Esophagus muscularis mucosa (tissue), 4 donors: Measurements from ENCODE around the gene ERBIN. TPM values are rescaled to one million over a fixed set of nuclear protein-coding genes. Genes with fewer than 3 reads are reported as not detected.

Source experiments
- DNase-seq: peaks from one replicate; pipeline ENCODE4 v3.0.0-alpha.2; 2017; ENCODE audit errors: extremely low spot score
- H3K27ac ChIP-seq, 4 donors: fragments of 200-600 bp; sonication (generic); replicated peaks in 1 of 4; 1 replicate in 3 of 4; 2 replicates in 1 of 4; pipeline ENCODE4 v1.5.1; 2016 to 2019; ENCODE audit warnings: mild to moderate bottlenecking in 1 of 4
- H3K27me3 ChIP-seq, 4 donors: fragments of 200-600 bp; sonication (generic); one replicate each; pipeline versions ENCODE4 v1.5.1 to v1.6.0; 2016 to 2019
- H3K36me3 ChIP-seq, 4 donors: fragments of 200-600 bp; sonication (generic); one replicate each; pipeline ENCODE4 v1.5.1; 2016 to 2019
- H3K4me1 ChIP-seq, 4 donors: fragments of 200-600 bp; sonication (generic); one replicate each; pipeline ENCODE4 v1.5.1; 2016 to 2019
- H3K4me3 ChIP-seq, 4 donors: fragments of 200-600 bp; sonication (generic); 1 replicate in 2 of 4; 2 replicates in 2 of 4; pipeline ENCODE4 v1.5.1; 2016 to 2019; ENCODE audit warnings: mild to moderate bottlenecking in 4 of 4, moderate library complexity in 1 of 4
- H3K9me3 ChIP-seq, 4 donors: fragments of 200-600 bp; sonication (generic); 1 replicate in 3 of 4; 2 replicates in 1 of 4; pipeline ENCODE4 v1.5.1; 2016 to 2019
- EP300 ChIP-seq: sonication (generic); formaldehyde crosslinking; IDR thresholded peaks from one replicate; pipeline ENCODE4 v1.6.1; 2017; ENCODE audit warnings: antibody characterized with exemption
- POLR2A ChIP-seq: fragments of 450-650 bp; IDR thresholded peaks from one replicate; pipeline ENCODE4 v1.6.1; 2017; ENCODE audit warnings: antibody characterized with exemption, moderate library complexity, mild to moderate bottlenecking, low read depth
- POLR2AphosphoS5 ChIP-seq, 2 donors: sonication (generic); formaldehyde crosslinking; IDR thresholded peaks; one replicate each; pipeline ENCODE4 v1.6.1; 2017; ENCODE audit warnings: antibody characterized with exemption in 2 of 2
- WGBS: methylation state at CpG from one replicate; pipeline ENCODE4 v1.1.5; 2018; 5-methylcytosine and 5-hydroxymethylcytosine counted together
- intact Hi-C: fragments of 100-400 bp; cut with DNase I; formaldehyde crosslinking; loops from one replicate; pipeline ENCODE4 v1.15.1; 2023
- total RNA-seq, 4 donors: library from RNA; depleted of rRNA; stranded (reverse); fragments of >200 nt; gene quantifications; one replicate each; pipeline versions ENCODE4 v1.1.0 to v1.2.1, GENCODE V29; 2016
- TF ChIP-seq, protein P1 (sequence below), 3 experiments: fragments of 200-600 bp in 2 of 3; fragments of 450-650 bp in 1 of 3; sonication (generic) in 2 of 3; IDR thresholded peaks; one replicate each; pipeline ENCODE4 v1.5.1; 2017 to 2019; ENCODE audit warnings: antibody characterized with exemption in 3 of 3, mild to moderate bottlenecking in 2 of 3, moderate library complexity in 1 of 3

Gene ERBIN
- total RNA-seq, 4 donors from 2014 or later, result 46.9 to 67.7 (median 55.2) TPM

DNA sequence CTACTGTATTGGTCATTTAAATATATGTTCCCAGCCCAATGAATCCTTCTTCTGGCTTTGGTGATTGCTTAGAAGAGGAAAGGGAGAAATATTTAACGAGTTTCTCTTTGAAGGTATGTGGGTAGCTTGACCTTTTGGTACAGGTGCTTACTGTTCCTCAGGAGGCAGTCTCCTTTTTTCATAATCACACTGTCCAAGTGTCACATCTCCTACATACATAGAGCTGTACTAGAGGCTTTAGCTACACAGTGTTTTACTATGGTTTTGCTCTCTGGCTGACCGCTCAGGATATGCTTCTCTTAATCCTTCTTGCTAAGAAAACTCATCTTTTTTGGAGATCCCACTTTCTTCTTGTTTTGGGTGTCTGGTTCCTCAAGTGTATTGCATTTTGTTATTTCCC lies 6.9 kb downstream of the ERBIN start:
- TF ChIP-seq, protein P1, sequence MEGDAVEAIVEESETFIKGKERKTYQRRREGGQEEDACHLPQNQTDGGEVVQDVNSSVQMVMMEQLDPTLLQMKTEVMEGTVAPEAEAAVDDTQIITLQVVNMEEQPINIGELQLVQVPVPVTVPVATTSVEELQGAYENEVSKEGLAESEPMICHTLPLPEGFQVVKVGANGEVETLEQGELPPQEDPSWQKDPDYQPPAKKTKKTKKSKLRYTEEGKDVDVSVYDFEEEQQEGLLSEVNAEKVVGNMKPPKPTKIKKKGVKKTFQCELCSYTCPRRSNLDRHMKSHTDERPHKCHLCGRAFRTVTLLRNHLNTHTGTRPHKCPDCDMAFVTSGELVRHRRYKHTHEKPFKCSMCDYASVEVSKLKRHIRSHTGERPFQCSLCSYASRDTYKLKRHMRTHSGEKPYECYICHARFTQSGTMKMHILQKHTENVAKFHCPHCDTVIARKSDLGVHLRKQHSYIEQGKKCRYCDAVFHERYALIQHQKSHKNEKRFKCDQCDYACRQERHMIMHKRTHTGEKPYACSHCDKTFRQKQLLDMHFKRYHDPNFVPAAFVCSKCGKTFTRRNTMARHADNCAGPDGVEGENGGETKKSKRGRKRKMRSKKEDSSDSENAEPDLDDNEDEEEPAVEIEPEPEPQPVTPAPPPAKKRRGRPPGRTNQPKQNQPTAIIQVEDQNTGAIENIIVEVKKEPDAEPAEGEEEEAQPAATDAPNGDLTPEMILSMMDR (IDR thresholded peaks at IDR 0.05), result no peak
- TF ChIP-seq POLR2A (no peak), POLR2AphosphoS5 (IDR thresholded peaks at IDR 0.05) (no peak)
- H3K4me1 ChIP-seq, result peaks cover 41 to 66% (median 51%) of the 10 kb centered on the region in 4 donors
- H3K27me3 ChIP-seq, result no peaks in the 10 kb centered on the region
- H3K36me3 ChIP-seq, result no peaks in the 10 kb centered on the region
- no peak overlapping the region for H3K4me3 ChIP-seq
- H3K27ac ChIP-seq, result no peak overlapping the region
- intact Hi-C loops, result no loop called here
- no peak for DNase-seq
- H3K9me3 ChIP-seq, result no peaks in the 10 kb centered on the region
- WGBS, result 80% methylated on average over 2 of the region's 2 CpGs

DNA sequence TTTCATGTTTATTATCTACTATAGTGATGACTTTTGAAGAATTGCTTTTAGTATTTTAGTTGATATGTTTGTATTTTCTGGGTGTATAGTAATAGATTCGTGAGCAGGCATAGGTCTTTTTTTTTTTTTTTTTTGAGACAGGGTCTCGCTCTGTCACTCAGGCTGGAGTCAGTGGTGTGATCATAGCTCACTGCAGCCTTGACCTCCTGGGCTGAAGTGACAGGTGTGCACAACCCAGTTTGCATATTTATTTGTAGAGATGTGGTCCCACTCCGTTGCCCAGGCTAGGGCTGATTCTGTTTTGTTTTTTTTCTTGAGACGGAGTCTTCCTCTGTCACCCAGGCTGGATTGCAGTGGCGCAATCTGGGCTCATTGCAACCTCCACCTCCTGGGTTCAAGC lies 11.9 kb downstream of the ERBIN start:
- WGBS, result 94% methylated on average over 5 of the region's 5 CpGs
- no peak overlapping the region for H3K27ac ChIP-seq
- H3K9me3 ChIP-seq, result no peaks in the 10 kb centered on the region
- no peak for DNase-seq
- no peaks in the 10 kb centered on the region for H3K27me3 ChIP-seq
- TF ChIP-seq POLR2AphosphoS5 (IDR thresholded peaks at IDR 0.05) (no peak), POLR2A (no peak), EP300 (no peak)
- TF ChIP-seq, protein P1 (IDR thresholded peaks at IDR 0.05), result no peak
- intact Hi-C loops, result no loop called here
- peaks cover 23 to 42% (median 27%) of the 10 kb centered on the region in 4 donors for H3K4me1 ChIP-seq
- no peaks in the 10 kb centered on the region for H3K36me3 ChIP-seq
- H3K4me3 ChIP-seq, result no peak overlapping the region

DNA sequence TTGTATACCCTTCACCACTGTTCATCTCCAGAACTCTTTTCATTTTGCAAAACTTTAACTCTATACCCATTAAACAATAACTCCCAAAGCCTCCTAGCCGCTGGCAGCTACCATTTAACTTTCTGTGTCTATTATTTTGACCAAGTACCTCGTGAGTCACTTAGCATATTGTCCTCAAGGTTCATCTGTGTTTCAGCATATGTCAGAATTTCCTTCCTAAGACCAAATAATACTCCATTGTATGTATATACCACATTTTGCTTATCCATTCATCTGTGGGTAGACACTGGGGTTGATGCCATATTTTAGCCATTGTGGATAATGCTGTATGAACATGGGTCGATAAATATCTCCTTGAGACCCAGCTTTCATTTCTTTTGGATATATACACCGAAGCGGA lies 17.4 kb downstream of the ERBIN start:
- no peak overlapping the region for H3K27ac ChIP-seq
- TF ChIP-seq EP300, result no peak
- TF ChIP-seq POLR2A, result no peak
- TF ChIP-seq POLR2AphosphoS5 (IDR thresholded peaks at IDR 0.05), result no peak
- TF ChIP-seq, protein P1 (IDR thresholded peaks at IDR 0.05), result no peak
- H3K4me3 ChIP-seq, result no peak overlapping the region
- no peaks in the 10 kb centered on the region for H3K27me3 ChIP-seq
- WGBS, result 97% methylated on average over 5 of the region's 5 CpGs
- no peaks in the 10 kb centered on the region for H3K9me3 ChIP-seq
- peaks cover 0 to 5% (median under 1%) of the 10 kb centered on the region in 4 donors for H3K4me1 ChIP-seq
- H3K36me3 ChIP-seq, result no peaks in the 10 kb centered on the region
- no peak for DNase-seq
- intact Hi-C loops, result no loop called here

GRCh38 chr5:65946198-65946745 lies 19.9 kb downstream of the ERBIN start:
- no peak overlapping the region for H3K4me3 ChIP-seq
- DNase-seq, result no peak
- TF ChIP-seq POLR2A, result no peak
- no peak for TF ChIP-seq POLR2AphosphoS5 (IDR thresholded peaks at IDR 0.05)
- TF ChIP-seq, protein P1 (IDR thresholded peaks at IDR 0.05), result no peak
- TF ChIP-seq EP300, result no peak
- H3K27me3 ChIP-seq, result no peaks in the 10 kb centered on the region
- H3K36me3 ChIP-seq, result no peaks in the 10 kb centered on the region
- no peaks in the 10 kb centered on the region for H3K9me3 ChIP-seq
- intact Hi-C loops, result no loop called here
- H3K4me1 ChIP-seq, result peaks cover 0 to 17% (median 4%) of the 10 kb centered on the region in 4 donors
- 94% methylated on average over 2 of the region's 2 CpGs for WGBS
- no peak overlapping the region for H3K27ac ChIP-seq
